NOMO-1 treated with dmso at 0.1 percent for 144 hours (cell line): Measurements from ENCODE around the gene TMEM178B.
"Not testable (repeated sequence)": the region's sequence is repeated elsewhere in the genome, so short reads cannot be mapped to it uniquely, and the experiment has no call there.

Source experiments
- DNase-seq: peaks from one replicate; lab custom pipeline; 2025; ENCODE audit not compliant: unreplicated experiment; lab: John Stamatoyannopoulos, UW

Gene TMEM178B

DNA sequence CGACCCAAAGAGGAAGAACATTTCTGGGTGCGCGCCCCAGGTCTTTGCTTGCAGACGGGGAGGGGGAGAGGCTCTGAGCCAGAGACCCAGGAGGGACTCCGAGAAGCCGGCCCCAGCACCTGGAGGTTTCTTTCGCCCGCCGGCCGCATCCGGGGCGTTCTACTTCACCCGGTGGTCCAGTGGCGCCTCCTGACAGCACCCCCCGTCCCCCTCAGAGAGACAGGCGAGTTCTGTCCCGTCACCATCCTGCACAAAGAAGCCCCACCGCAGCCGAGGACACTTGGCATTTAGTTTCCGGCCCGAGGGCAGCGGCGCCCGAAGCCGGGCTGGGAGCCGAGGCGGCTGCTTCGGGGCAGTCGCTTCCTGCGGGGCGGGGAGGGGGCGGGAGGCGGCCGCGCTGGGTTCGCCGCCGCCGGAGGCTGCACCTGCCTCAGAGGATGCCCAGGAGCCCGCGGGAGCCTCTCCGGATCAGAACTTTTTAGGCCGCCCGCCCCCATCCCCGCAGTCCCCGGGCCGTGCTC, at the start of gene TMEM178B:
TMEM178B (plus strand) TSS at position 424 of the 521 bp plus-strand sequence.
- no peak for DNase-seq

GRCh38 chr7:141024668-141025067, 49.2 kb upstream of the TMEM178B start:
- DNase-seq: no peak

GRCh38 chr7:141027043-141027442, 46.8 kb upstream of the TMEM178B start:
- DNase-seq: no peak

DNA sequence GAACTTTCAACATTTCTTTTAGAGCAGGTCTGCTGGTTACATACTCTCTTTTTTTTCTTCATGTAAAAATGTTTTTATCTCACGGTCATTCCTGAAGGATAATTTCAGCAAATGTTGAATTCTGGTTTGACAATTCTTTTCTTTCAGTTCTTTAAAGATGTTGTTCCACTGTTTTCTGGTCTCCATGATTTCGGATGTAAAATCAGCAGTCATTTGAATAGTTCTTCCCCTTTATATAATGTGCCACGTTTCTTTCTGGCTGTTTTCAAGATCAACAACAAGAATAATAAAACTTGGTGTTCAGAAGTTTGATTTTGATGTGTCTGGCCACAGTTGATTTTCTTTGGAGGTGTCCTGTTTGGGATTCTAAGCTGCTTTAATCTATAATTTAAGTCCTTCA, 45.1 kb upstream of the TMEM178B start:
- no peak for DNase-seq

GRCh38 chr7:141032539-141033323, 41.1 kb upstream of the TMEM178B start:
- not testable (repeated sequence) for DNase-seq

GRCh38 chr7:141038100-141038499, 35.8 kb upstream of the TMEM178B start:
- DNase-seq: not testable (repeated sequence)

DNA sequence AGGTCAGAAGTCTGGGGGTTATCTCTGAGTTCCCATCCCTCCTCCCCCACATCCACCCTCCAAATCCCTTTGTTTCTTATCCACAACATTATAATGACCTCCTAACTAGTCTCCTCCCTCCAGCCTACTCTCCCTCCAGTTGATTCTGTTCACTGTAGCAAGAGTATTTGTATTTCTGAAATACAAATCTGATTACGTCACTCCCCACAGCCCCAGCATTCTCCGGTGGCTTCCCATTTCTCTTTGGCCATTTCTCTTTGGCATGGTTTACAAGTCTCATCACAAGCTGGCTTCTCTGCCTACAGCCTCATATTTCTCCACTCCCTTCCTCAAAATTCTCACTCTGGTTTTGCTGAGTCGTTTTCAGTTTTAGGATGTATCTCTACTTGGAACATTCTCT, 34.5 kb upstream of the TMEM178B start:
- no peak for DNase-seq

DNA sequence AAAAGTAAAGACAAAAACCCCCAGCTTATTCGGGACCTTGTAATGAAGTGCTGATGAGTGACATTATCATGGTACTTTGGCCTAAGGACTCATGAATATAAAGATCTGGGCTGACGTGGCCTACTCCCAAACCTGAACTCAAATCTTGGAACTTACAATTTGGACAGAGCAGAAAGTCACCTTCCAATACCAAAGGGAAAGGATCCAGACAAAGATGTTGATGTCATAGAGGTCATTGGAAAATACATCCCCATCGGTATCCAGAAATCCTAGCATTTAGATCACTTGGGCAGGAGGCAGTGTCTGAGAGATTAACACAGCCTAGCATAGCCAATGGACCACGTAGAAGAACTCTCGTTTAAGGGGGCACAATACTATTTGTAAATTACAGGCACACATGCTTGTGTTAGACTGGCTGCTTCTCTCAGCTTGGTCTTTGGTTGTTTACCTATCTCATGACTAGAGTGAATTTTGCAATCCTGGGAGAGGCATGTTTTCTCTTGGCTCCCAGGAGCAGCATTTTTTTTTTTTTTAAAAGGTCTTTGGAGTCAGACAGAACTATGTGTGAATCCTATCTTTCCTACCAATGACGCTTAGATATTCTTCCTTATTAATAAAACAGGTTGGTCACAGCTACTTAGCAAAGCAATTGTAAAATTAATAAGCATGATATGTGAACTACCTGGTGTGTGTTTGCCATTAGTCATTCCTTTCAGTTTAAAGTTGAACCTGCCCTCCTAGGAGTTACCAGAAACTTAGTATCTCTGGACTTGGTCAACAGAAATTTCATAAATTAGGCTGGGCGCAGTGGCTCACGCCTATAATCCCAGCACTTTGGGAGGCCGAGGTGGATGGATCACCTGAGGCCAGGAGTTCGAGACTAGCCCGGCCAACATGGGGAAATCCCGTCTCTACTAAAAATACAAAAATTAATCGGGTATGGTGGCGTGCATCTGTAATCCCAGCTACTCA, 31.4 kb upstream of the TMEM178B start:
- no peak for DNase-seq

- DNase-seq: no peak
Measured at GRCh38 chr7:141043616-141044015, 30.2 kb upstream of the TMEM178B start.

- no peak for DNase-seq
Measured at GRCh38 chr7:141045126-141045841, 28.6 kb upstream of the TMEM178B start.

DNA sequence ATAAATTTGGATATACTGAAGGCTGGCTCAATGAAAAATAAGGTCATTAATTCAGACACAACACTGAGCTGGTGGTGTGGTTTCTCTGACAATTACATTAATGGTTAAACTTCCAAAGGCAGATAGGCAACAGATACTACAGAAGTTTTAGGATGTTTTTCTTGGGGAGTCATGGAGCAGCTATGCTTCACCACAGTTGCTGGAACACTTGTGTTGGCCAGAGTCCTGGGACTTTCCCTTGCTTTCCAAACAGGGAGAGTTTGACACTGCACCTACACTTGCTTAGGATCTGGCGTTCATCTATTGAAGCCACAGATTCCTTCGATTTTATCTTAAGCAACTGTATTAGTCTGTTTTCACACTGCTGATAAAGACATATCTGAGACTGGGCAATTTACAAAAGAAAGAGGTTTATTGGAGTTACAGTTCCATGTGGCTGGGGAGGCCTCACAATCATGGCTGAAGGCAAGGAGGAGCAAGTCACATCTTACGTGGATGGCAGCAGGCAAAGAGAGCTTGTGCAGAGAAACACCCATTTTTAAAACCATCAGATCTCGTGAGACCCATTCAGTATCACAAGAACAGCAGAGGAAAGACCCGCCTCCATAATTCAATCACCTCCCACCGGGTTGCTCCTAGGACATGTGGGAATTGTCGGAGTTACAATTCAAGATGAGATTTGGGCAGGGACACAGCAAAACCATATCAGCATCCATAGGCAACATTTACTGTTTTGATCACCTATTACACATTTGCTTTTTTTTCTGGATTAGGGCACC, 27.8 kb upstream of the TMEM178B start:
- no peak for DNase-seq

GRCh38 chr7:141053626-141054025, 20.2 kb upstream of the TMEM178B start:
- DNase-seq: no peak

DNA sequence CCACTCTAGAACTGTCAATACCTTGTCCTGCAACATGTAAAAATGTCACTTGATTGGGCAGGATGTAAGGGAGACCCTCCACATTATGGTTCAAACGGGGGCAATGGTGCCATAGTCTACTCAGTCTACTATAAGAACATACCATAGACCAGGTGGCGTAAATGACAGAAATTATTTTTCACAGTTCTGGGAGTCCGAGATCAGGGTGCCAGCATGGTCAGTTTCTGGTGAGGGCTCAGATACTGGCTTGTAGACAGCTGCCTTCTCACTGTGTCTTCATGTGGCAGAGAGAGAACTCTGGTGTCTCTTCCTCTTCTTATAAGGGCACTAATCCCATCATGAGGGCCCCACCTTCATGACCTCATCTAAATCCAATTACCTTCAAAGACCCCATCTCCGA, 18.7 kb upstream of the TMEM178B start:
- DNase-seq: no peak

- DNase-seq: no peak
Measured at GRCh38 chr7:141057788-141058187, 16.1 kb upstream of the TMEM178B start.

DNA sequence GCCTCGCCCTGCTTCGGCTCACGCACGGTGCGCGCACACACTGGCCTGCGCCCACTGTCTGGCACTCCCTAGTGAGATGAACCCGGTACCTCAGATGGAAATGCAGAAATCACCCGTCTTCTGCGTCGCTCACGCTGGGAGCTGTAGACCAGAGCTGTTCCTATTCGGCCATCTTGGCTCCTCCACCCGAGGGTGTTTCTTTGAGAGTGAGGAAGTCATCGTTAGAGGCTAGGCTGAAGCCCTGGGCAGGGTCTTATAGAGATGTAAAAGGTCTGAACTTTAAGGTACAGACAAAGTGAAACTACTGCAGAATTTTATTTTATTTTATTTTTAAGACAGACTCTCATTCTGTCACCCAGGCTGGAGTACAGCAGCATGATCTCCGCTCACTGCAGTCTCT, 6.0 kb upstream of the TMEM178B start:
- DNase-seq: not testable (repeated sequence)

DNA sequence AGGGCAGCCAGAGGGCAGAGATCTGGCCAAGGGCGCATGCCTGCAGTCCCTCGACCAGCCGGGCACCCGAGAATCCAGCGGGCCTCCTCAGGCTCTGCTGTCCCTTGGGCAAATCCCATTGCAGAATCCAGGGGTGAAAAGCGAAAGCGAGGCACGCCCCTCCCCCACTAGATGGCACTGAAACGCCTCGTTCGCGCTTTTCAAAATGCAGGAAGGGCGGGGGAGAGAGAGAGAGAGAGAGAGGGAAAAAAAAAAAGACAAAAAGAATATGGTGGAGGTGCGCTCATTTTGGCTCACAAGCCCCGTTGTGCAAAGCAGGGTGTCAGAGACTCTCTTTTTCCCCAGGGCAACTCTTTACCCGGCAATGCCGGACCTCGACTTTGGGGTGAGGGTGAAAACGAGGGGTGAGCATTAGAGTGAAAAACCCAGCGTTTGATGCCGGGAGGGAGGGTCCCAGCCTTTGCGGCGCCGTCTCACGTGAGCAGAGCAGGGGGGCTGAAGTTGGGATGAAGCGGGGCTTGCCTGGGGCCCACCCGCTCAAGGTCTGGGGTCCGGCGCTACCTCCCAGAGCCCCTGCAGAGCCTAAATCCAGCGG, 2.5 kb upstream of the TMEM178B start:
- no peak for DNase-seq

DNA sequence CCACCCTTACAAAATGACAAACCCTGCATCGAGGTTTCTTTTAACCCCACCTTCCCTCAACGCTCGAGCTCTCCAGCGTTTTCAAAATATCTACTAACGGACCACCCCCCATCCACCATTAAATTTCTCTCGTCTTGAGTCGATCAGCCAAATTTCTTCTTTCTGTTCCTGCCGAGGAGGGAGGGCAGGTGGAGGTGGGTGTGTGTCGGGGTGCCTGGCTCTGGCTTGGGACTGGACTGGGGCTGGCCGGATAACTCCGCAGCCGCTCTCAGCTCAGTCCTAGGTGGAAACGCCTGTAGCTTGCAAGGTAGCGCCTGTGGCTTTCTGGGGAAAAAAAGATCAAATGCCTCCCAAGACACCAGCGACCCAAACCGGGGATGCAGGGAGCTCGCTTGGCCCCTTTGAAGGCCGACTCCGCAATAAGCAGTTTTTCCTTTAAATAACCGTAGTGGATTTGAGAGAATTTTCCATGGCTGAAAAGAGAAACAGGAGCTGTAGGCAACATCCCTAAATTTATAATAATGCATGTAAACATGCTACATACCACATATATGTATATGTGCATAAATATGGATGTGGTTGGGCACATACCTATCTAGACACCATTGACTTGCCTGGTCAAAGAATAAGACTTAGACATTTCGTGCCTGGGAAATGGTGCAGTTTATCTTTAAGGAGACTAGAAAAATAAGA, 1.9 kb upstream of the TMEM178B start:
- no peak for DNase-seq

DNA sequence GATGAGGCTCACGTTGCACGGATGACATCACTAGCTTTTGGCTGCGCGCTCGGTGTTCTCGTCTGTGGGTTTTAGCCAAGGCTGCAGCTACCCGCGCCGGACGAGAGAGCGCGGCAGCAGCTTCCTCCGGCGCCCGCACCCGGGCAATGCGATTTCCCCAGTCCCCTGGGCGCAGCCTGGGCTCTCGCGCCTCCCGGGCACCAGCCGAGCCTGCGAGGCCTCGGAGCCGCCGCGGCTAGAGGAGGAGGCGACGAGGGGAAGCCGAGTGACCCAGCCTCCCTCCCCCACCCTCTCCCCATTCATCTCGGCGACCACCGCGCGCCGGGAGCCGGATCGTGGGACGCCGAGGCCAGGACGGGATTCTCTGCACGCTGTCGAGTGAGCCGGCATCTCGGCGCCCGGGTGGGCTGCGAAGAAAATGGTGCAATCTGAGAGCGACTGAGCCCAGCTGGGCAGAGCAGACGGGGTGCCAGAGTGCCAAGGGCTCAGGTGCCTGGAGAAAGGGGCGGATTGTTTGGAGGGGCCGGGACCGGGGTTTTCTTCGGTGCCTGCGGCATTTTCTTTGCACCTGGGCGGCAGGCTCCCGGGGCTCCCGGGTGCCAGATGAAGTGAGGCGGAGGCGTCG, 1.2 kb upstream of the TMEM178B start:
- no peak for DNase-seq

DNA sequence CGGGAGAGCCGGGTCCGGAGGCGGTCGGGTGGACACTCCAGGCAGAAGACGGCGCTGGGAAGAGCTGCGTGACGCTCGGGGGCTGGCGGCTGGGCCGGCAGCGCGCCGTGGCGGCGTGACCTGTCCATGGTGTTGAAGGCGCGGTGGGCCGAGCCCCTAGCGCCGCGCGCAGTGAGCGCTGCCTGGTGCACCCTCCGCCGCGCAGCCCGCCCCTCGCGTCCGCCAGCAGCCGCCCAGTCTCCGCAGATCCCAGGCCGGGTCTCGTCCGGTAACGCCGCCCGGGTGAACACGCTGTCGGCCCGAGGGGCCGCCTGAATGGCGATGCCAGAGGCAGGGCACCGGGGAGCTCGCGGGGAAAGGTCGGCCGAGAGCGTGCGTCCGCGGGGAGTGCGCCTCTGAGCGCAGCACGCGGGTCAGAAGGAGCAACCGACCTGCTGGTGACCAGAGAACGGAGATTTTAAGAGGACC, 657 bp upstream of the TMEM178B start:
- DNase-seq: no peak
